Transverse colon (tissue), 4 donors: ENCODE data around the gene SPAG4. TPM values are rescaled to one million over a fixed set of nuclear protein-coding genes. Genes with fewer than 3 reads are reported as not detected.

Experiments
- DNase-seq: peaks from one replicate; pipeline ENCODE4 v3.0.0-alpha.2; 2019
- H3K27ac ChIP-seq, 4 donors: fragments of 200-600 bp; sonication (generic); 2 replicates each; pipeline ENCODE4 v1.5.1; 2016 to 2018; ENCODE audit warnings: inconsistent platforms in 4 of 4
- H3K27me3 ChIP-seq: fragments of 200-600 bp; sonication (generic); 2 replicates; pipeline ENCODE4 v1.5.1; 2017; ENCODE audit warnings: inconsistent platforms
- H3K36me3 ChIP-seq, 4 donors: fragments of 200-600 bp; sonication (generic); 2 replicates each; pipeline ENCODE4 v1.5.1; 2017 to 2019; ENCODE audit warnings: inconsistent platforms in 4 of 4
- H3K4me1 ChIP-seq, 4 donors: fragments of 200-600 bp; sonication (generic); 2 replicates each; pipeline ENCODE4 v1.5.1; 2017 to 2020; ENCODE audit warnings: inconsistent platforms in 4 of 4
- H3K4me3 ChIP-seq, 4 donors: fragments of 200-600 bp; sonication (generic); 1 replicate in 1 of 4; 2 replicates in 3 of 4; pipeline versions ENCODE4 v1.5.1 to v1.6.1; 2017 to 2019; ENCODE audit warnings: inconsistent platforms in 4 of 4
- H3K9me3 ChIP-seq, 2 donors: fragments of 200-600 bp; sonication (generic); 2 replicates each; pipeline ENCODE4 v1.5.1; 2017 to 2019; ENCODE audit warnings: inconsistent platforms in 2 of 2
- CTCF ChIP-seq, 5 experiments: fragments of 200-600 bp in 3 of 5; fragments of 450-650 bp in 2 of 5; sonication (generic) in 3 of 5; IDR thresholded peaks; 1 replicate in 2 of 5; 2 replicates in 3 of 5; pipeline ENCODE4 v1.5.1; 2016 to 2017; ENCODE audit warnings: antibody characterized with exemption in 5 of 5, inconsistent platforms in 3 of 5, mild to moderate bottlenecking in 2 of 5, moderate library complexity in 1 of 5
- EP300 ChIP-seq: sonication (generic); formaldehyde crosslinking; IDR thresholded peaks from one replicate; pipeline ENCODE4 v1.6.1; 2017; ENCODE audit warnings: antibody characterized with exemption, low read depth
- POLR2A ChIP-seq: fragments of 450-650 bp; IDR thresholded peaks from one replicate; pipeline ENCODE4 v1.6.1; 2016; ENCODE audit warnings: antibody characterized with exemption, mild to moderate bottlenecking, moderate library complexity
- POLR2AphosphoS5 ChIP-seq, 3 donors: sonication (generic); formaldehyde crosslinking; IDR thresholded peaks; one replicate each; pipeline ENCODE4 v1.6.1; 2016; ENCODE audit warnings: antibody characterized with exemption in 3 of 3
- WGBS, 2 donors: methylation state at CpG; one replicate each; pipeline ENCODE4 v1.1.5; 2018; ENCODE audit warnings: low coverage in 1 of 2; 5-methylcytosine and 5-hydroxymethylcytosine counted together
- in situ Hi-C, 4 donors: fragments of 200-750 bp; cut with MboI; loops; one replicate each; pipeline versions ENCODE4 v1.15.0 to v1.15.1; 2017; ENCODE audit warnings: low sequenced_read_pairs in 3 of 4, low pct_ligation_motif_present in 1 of 4, low pct_unique_long_range_greater_than_20kb in 1 of 4
- intact Hi-C: fragments of 100-400 bp; cut with DNase I; formaldehyde crosslinking; loops from one replicate; pipeline ENCODE4 v1.15.1; 2023; ENCODE audit warnings: low total_unique reads
- total RNA-seq, 4 donors: library from RNA; depleted of rRNA; stranded (reverse); fragments of >200 nt; gene quantifications; one replicate each; pipeline ENCODE4 v1.1.0, GENCODE V29; 2016

SPAG4 gene
- total RNA-seq, 4 donors from 2014 or later = 3.3 to 17.5 TPM; not detected in 2

DNA sequence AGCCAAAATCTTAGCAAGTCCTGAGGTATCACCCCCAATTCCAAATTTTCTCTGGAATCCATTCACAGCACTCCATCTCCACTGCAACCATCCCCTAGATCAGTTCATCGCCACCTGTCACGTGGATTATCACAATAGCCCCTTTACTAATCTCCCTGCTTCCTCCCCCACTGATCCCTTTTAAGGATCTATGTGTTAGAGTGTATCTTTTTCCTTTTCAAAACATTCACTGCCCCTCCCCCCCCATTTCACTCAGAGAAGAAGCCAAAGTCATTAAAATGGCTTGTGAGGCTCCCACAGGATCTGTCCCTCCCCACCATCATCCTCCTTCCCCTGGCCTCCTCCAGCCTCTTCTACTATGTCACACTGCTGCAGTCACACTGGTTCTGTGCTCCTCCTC is 18.4 kb upstream of the SPAG4 start:
- no peaks in the 10 kb centered on the region for H3K36me3 ChIP-seq
- H3K9me3 ChIP-seq = no peaks in the 10 kb centered on the region
- intact Hi-C loops = no loop called here
- H3K27me3 ChIP-seq = peaks cover 19% of the 10 kb centered on the region
- no peak for TF ChIP-seq POLR2A
- TF ChIP-seq CTCF (IDR thresholded peaks at IDR 0.05) = no peak
- no peak for TF ChIP-seq POLR2AphosphoS5 (IDR thresholded peaks at IDR 0.05)
- TF ChIP-seq EP300 = no peak
- WGBS, 2 donors = 92% methylated on average over 2 of the region's 2 CpGs; no CpG with 5 or more reads in 1 of the 2 donors
- in situ Hi-C loops = no loop called here
- no peak overlapping the region for H3K4me3 ChIP-seq
- H3K4me1 ChIP-seq = peaks cover 7 to 25% (median 17%) of the 10 kb centered on the region in 4 donors
- DNase-seq = no peak
- H3K27ac ChIP-seq = no peak overlapping the region

DNA sequence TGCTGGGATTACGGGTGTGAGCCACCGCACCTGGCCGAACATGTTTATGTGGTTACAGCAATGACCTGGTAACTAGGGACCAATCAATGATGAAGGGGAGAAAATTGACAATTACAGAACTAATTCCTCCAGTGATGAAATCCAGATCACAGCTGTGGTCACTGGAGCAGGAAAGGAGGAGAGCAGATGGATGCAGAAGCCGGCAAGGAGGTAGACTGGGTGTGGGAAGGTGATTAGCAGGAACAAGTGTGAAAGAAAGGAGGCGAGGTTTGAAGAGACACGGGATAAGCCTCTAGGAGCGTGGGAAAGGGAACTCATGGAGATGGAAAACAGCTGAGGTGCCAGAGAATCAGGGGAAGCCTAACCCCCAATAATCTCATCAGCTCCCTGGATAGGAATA is 17.2 kb upstream of the SPAG4 start:
- H3K27ac ChIP-seq = no peak overlapping the region
- peaks cover 7 to 18% (median 15%) of the 10 kb centered on the region in 4 donors for H3K4me1 ChIP-seq
- 39 to 43% methylated on average over 4 to 7 of the region's 7 CpGs for WGBS, 2 donors
- no peaks in the 10 kb centered on the region for H3K36me3 ChIP-seq
- intact Hi-C loops = no loop called here
- peaks cover 19% of the 10 kb centered on the region for H3K27me3 ChIP-seq
- in situ Hi-C loops = no loop called here
- TF ChIP-seq POLR2AphosphoS5 (IDR thresholded peaks at IDR 0.05) (no peak), CTCF (IDR thresholded peaks at IDR 0.05) (no peak), POLR2A (no peak), EP300 (no peak)
- no peak overlapping the region for H3K4me3 ChIP-seq
- no peak for DNase-seq
- no peaks in the 10 kb centered on the region for H3K9me3 ChIP-seq

- Histone ChIP-seq H3K36me3 (no peaks in the 10 kb centered on the region), H3K9me3 (no peaks in the 10 kb centered on the region), H3K27ac (no peak overlapping the region), H3K4me3 (no peak overlapping the region), H3K27me3 (peaks cover 19% of the 10 kb centered on the region), H3K4me1 (peaks cover 7 to 18% (median 15%) of the 10 kb centered on the region in 4 donors)
- intact Hi-C loops (no loop called here), in situ Hi-C loops (no loop called here)
- TF ChIP-seq EP300 (no peak), CTCF (IDR thresholded peaks at IDR 0.05) (no peak), POLR2AphosphoS5 (IDR thresholded peaks at IDR 0.05) (no peak), POLR2A (no peak)
- DNase-seq = peak; percentile 60
- 69 to 73% methylated on average over 5 to 20 of the region's 22 CpGs for WGBS, 2 donors
Measured at GRCh38 chr20:35598899-35599775, 16.5 kb upstream of the SPAG4 start.

DNA sequence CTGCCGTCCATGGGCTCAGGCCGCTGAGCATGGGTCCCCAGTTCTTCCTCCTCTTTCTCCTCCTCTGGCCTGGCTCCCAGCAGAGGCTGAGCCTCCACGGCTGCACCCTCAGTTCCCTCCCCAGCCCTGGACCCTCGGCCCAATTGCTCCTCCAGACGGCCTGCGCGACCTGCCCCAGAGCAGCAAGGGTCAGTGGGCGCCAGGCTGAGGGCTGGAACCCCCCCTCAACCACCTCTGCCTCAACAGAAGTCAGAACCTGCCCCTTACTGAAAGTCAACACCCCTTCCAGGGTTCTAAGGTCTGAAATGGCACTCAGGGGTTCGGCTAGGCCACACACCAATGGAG is 15.9 kb upstream of the SPAG4 start:
- Histone ChIP-seq H3K4me3 (no peak overlapping the region), H3K27me3 (peaks cover 19% of the 10 kb centered on the region), H3K36me3 (no peaks in the 10 kb centered on the region), H3K9me3 (no peaks in the 10 kb centered on the region), H3K27ac (no peak overlapping the region), H3K4me1 (peaks cover 7 to 18% (median 15%) of the 10 kb centered on the region in 4 donors)
- no peak for TF ChIP-seq EP300
- no peak for TF ChIP-seq POLR2A
- no peak for TF ChIP-seq CTCF (IDR thresholded peaks at IDR 0.05)
- TF ChIP-seq POLR2AphosphoS5 (IDR thresholded peaks at IDR 0.05) = no peak
- intact Hi-C loops = loop anchor here (10.0 kb wide), 1 partner anchor 95 kb away; the partner anchor contains the start of genes NFS1 and ROMO1
- DNase-seq = no peak
- in situ Hi-C loops = no loop called here
- 97% methylated on average over 9 of the region's 9 CpGs; no CpG with 5 or more reads in 1 of the 2 donors for WGBS, 2 donors
